Aorta (tissue), 5 donors: ENCODE data around the gene GDPD4. TPM values are rescaled to one million over a fixed set of nuclear protein-coding genes. Genes with fewer than 3 reads are reported as not detected.

Experiments
- ATAC-seq: fragments of 200-7000 bp; cut with Tn5 transposase; one replicate; pipeline ENCODE4 v1.9.1; 2022; ENCODE audit warnings: moderate library complexity; ENCODE audit not compliant: low FRiP score
- DNase-seq, 2 donors: peaks; one replicate each; pipeline ENCODE4 v3.0.0-alpha.2; 2020
- H3K27ac ChIP-seq, 2 donors: one replicate each; pipeline ENCODE4 v1.5.1; 2013; ENCODE audit warnings: low read length in 2 of 2, mild to moderate bottlenecking in 2 of 2, moderate library complexity in 2 of 2, control low read depth in 1 of 2, inconsistent platforms in 1 of 2, low read depth in 1 of 2
- H3K27me3 ChIP-seq, 2 donors: one replicate each; pipeline ENCODE4 v1.6.1; 2013; ENCODE audit warnings: control low read depth in 1 of 2, low read length in 1 of 2, mild to moderate bottlenecking in 1 of 2, moderate library complexity in 1 of 2; ENCODE audit not compliant: insufficient read depth in 2 of 2, control insufficient read depth in 1 of 2
- H3K36me3 ChIP-seq, 2 donors: one replicate each; pipeline ENCODE4 v1.6.1; 2013; ENCODE audit warnings: control low read depth in 1 of 2, low read length in 1 of 2, mild to moderate bottlenecking in 1 of 2; ENCODE audit not compliant: insufficient read depth in 2 of 2, control insufficient read depth in 1 of 2
- H3K4me1 ChIP-seq, 2 donors: one replicate each; pipeline ENCODE4 v1.6.1; 2013; ENCODE audit warnings: low read length in 2 of 2, control low read depth in 1 of 2, mild to moderate bottlenecking in 1 of 2, moderate library complexity in 1 of 2; ENCODE audit not compliant: insufficient read depth in 2 of 2, control insufficient read depth in 1 of 2
- H3K4me3 ChIP-seq, 2 donors: one replicate each; pipeline ENCODE4 v1.5.1; 2013; ENCODE audit warnings: low read length in 2 of 2, control low read depth in 1 of 2, mild to moderate bottlenecking in 1 of 2
- H3K9me3 ChIP-seq: one replicate; pipeline ENCODE4 v1.6.1; 2013; ENCODE audit warnings: mild to moderate bottlenecking, low read length; ENCODE audit not compliant: control insufficient read depth
- WGBS, 2 donors: extraction: QIAGEN DNeasy Blood & Tissue Kit; methylation state at CpG; one replicate each; pipeline ENCODE4 v1.1.7; 2013; 5-methylcytosine and 5-hydroxymethylcytosine counted together
- intact Hi-C, 2 donors: fragments of 100-400 bp; cut with DNase I; formaldehyde crosslinking; loops; one replicate each; pipeline versions ENCODE4 v1.14.2 to v1.15.0; 2022
- polyA plus RNA-seq, 2 donors: library from polyadenylated mRNA; stranded (reverse); fragments of 200-250 nt; gene quantifications; one replicate each; pipeline ENCODE4 v1.2.3, GENCODE V29; 2013
- total RNA-seq, 2 donors: library from RNA; stranded (reverse); fragmentation: NEBNext Ultra II Directional; extraction: Animal tissue kit (Norgen Biotek cat#: 25700); gene quantifications; one replicate each; pipeline ENCODE4 v1.2.1, GENCODE V29; 2021
- donor health status: healthy with polysubstance abuse.
- donor health status: Bipolar disorder and iron deficiency.
- donor health status: DM: no; HTN: no; CAD: no.
- donor health status: DM: no; HTN: no; CAD: no.
- donor health status: DM: yes; HTN: yes; CAD: no.

Gene GDPD4
- total and polyA plus RNA-seq, 4 donors: not detected

DNA sequence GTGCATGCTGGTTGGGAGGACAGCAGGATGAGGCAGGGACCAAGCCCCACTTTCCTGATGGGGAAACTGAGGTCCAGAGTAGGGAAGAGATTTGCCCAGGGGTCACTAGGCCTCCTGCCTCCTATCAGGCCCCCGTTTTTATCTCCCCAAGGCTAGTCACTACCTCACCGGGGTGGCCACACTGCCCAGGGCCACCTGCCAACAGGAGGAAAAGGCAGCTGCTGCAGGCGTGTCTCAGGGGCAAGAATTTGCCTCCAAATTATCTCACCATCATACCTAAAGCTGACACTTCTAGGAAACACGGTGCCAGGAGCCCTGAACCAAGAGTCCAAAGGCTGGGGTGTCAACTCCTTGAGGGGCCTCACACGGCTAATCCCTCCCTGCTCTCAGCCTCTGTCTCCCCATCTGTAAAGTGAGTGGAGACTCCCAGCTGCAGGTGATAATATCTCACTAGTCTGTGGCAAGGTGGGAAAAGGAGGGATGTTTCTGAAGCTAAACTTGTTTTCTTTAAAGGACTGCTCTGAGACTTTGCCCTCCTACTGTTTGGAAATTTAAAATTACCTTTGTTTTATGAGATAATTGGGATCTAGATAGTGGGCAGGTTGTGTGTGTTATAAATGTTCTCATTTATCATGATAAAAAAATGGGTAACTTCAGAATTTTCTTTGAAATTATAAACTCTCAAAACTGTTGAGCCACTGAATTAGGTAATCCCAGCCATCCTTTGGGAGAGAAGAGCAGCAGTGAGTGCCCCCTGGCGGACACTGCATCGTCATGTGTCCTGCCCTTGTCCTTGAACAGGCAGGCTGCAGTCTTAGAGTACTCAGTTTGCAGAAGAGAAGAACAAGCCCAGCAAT, 113.5 kb downstream of the GDPD4 start:
- DNase-seq (peak; percentile 87 to 94), ATAC-seq (peak; percentile 83)
- no peaks in the 10 kb centered on the region for H3K4me1 ChIP-seq
- H3K27me3 ChIP-seq: no peaks in the 10 kb centered on the region
- no peaks in the 10 kb centered on the region for H3K9me3 ChIP-seq
- 57 to 62% methylated on average over 7 of the region's 7 CpGs for WGBS, 2 donors
- H3K27ac ChIP-seq: no peak overlapping the region
- no peaks in the 10 kb centered on the region for H3K36me3 ChIP-seq
- H3K4me3 ChIP-seq: no peak overlapping the region
- intact Hi-C loops: loop anchor here (1.0 to 2.0 kb wide), 3 partner anchors 61 to 141 kb away; no protein-coding TSS in a partner anchor

DNA sequence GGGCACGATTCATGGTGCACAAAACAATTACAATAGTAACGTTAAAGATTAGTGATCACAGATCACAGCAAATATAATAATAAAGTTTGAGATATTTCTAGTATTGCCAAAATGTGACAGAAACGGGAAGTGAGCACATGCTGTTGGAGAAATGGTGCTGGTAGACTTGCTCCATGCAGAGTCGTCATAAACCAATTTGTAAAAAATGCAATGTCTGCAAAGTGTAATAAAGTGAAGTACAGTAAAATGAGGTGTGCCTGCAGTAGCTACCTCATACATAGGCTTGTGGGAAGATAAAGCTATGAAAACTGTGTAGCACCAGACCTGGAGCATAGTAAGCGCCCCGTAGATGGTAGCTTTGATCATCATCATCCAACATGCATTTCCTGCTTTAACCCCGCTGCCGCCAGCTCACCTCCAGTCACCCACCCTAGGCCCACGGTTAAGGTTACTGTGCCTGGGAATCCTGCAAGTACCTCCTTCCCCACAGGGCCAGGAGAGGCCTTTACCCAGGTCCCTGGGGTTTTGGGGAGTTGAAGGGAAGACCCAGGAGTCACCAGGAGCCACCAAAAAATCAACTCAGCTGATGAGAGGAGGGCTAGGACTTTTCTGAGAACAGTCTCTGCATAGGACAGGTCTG, 114.3 kb downstream of the GDPD4 start:
- H3K36me3 ChIP-seq: no peaks in the 10 kb centered on the region

DNA sequence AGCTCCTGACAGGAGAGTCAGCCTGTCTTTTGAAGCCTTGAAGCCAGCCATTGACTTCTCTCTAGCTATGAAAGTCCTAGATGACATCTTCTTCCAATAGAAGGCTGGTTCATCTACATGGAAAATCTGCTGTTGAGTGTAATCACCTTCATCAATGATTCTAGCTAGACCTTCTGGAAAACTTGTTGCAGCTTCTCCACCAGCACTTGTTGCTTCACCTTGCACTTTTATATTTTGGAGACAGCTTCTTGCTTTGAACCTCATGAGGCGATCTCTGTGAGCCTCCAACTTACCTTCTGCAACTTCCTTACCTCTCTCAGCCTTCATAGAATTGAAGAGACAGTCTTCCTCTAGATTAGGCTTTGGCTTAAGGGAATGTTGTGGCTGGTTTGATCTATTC, 115.2 kb downstream of the GDPD4 start:
- no peaks in the 10 kb centered on the region for H3K4me1 ChIP-seq
- H3K27me3 ChIP-seq: no peaks in the 10 kb centered on the region
- no peaks in the 10 kb centered on the region for H3K36me3 ChIP-seq
- no peak overlapping the region for H3K27ac ChIP-seq
- no peaks in the 10 kb centered on the region for H3K9me3 ChIP-seq
- DNase-seq: no peak
- WGBS, 2 donors: 95 to 100% methylated on average over 1 of the region's 1 CpG
- intact Hi-C loops: no loop called here
- H3K4me3 ChIP-seq: no peak overlapping the region
- no peak for ATAC-seq

More for the DNA sequence above, 114.3 kb downstream of the GDPD4 start:
- H3K4me3 ChIP-seq: no peak overlapping the region
- WGBS, 2 donors: 91% methylated on average over 9 of the region's 9 CpGs
- ATAC-seq (no peak), DNase-seq (peak in 1 of 2 donors; percentile 51)
- H3K4me1 ChIP-seq: no peaks in the 10 kb centered on the region
- intact Hi-C loops: no loop called here
- no peaks in the 10 kb centered on the region for H3K27me3 ChIP-seq
- H3K9me3 ChIP-seq: no peaks in the 10 kb centered on the region
- H3K27ac ChIP-seq: no peak overlapping the region

DNA sequence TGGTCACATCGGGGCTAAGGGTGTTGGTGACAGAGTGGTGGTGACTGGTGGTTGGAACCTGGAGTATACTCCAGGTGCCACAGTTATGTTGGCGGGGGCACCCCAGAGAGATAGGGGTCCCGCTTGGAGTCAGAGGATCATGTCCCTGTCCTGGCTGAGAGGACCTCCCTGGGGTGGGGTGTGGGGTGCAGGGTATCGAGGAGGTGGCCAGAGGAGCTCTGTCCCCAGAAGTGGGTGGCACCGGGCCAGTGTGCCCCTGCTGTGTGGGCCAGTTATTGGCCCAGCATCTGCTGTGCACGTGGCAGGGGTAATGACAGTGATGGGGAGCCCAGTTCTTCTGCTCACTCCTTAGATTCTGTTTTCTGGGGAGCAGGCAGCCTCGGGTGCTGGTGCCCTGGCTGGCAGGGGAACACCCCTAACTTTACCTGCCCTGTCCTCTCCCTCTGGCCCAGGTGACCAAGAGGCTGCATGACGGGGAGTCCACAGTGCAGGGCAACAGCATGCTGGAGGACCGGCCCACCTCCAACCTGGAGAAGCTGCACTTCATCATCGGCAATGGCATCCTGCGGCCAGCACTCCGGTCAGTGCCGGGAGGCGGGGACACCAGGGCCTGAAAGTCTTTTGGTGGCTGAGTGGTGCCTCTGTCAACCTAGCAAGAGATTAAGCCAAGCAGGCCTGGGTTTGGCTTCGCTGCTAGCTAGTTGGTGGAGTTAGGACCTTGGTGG, 117.2 kb downstream of the GDPD4 start:
- 87 to 88% methylated on average over 15 of the region's 15 CpGs for WGBS, 2 donors
- no peak for ATAC-seq
- intact Hi-C loops: no loop called here
- H3K9me3 ChIP-seq: no peaks in the 10 kb centered on the region
- no peaks in the 10 kb centered on the region for H3K27me3 ChIP-seq
- DNase-seq: peak in 1 of 2 donors; percentile 47
- H3K36me3 ChIP-seq: no peaks in the 10 kb centered on the region
- H3K4me3 ChIP-seq: no peak overlapping the region
- H3K27ac ChIP-seq: no peak overlapping the region
- no peaks in the 10 kb centered on the region for H3K4me1 ChIP-seq

DNA sequence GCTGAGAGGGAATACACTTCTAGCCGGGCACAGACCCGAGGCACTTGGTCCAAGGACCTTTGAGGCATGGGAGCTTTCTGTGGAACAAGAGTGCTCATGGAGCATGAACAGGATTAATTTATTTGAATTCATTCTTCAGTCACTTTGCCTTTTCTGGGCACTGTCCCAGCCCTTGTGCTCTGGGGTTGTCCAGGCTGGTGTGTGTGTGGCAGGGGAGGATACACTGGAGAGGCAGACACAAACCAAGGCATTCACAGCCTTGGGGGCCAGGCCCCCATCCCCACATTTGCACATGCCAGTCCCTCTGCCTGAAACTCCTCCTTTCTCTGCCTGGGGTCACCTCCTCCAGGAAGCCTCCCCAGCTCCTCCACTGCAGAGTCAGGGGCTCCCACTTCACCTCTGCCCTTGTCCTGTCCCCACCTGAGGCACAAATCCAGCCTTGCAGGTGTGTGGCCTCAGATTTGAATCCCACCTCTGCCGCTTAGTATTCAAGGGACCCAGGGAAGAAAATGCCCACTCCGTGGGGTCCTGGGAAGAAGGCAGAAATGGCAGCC, 118.0 kb downstream of the GDPD4 start:
- no peaks in the 10 kb centered on the region for H3K4me1 ChIP-seq
- H3K27me3 ChIP-seq: no peaks in the 10 kb centered on the region
- H3K27ac ChIP-seq: no peak overlapping the region
- intact Hi-C loops: no loop called here
- H3K36me3 ChIP-seq: no peaks in the 10 kb centered on the region
- H3K4me3 ChIP-seq: no peak overlapping the region
- 85% methylated on average over 4 of the region's 4 CpGs for WGBS, 2 donors
- DNase-seq: no peak
- ATAC-seq: no peak
- H3K9me3 ChIP-seq: no peaks in the 10 kb centered on the region

DNA sequence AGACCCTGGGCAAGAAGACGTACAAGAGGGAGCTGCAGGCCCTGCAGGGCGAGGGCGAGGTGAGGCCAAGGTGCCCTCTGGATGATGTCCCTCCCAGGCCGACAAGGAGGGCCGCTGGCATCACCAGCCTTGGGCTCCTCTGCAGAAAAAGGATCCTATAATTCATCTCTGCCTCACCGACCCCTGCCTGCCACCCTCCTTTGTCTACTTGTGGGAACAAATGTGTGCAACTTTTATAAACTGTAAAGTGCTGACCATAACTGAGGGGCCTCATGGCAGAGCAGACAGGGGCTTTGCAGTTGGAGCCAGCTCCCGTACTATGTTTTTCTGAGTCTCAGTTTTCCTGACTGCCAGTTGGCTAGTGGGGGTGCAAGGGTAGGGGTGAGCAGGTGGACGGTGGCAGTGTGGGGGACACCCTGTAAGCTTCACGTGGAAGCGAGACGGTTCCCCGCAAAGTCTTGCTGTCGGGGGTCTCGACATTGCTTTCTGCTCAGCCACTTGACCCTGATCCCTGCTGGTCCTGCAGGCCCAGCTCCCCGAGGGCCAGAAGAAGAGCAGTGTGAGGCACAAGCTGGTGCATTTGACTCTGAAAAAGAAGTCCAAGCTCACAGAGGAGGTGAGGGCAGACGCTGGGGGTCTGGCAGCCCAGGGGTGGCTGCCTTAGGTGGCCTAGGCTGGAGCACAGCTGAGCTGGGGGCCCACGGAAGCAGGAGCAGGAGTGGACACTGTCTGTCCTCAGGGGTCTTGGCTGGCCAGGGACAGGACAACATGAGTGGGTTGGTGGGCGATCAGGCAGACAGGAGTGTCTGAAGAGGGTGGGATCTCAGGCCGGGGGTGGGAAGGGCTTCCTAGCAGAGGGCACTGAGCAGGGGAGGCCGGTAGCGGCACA, 118.7 kb downstream of the GDPD4 start:
- intact Hi-C loops: no loop called here
- DNase-seq (no peak), ATAC-seq (no peak)
- Histone ChIP-seq H3K9me3 (no peaks in the 10 kb centered on the region), H3K27me3 (no peaks in the 10 kb centered on the region), H3K4me3 (no peak overlapping the region), H3K4me1 (no peaks in the 10 kb centered on the region), H3K27ac (no peak overlapping the region), H3K36me3 (no peaks in the 10 kb centered on the region)
- WGBS, 2 donors: 90 to 93% methylated on average over 21 of the region's 21 CpGs

DNA sequence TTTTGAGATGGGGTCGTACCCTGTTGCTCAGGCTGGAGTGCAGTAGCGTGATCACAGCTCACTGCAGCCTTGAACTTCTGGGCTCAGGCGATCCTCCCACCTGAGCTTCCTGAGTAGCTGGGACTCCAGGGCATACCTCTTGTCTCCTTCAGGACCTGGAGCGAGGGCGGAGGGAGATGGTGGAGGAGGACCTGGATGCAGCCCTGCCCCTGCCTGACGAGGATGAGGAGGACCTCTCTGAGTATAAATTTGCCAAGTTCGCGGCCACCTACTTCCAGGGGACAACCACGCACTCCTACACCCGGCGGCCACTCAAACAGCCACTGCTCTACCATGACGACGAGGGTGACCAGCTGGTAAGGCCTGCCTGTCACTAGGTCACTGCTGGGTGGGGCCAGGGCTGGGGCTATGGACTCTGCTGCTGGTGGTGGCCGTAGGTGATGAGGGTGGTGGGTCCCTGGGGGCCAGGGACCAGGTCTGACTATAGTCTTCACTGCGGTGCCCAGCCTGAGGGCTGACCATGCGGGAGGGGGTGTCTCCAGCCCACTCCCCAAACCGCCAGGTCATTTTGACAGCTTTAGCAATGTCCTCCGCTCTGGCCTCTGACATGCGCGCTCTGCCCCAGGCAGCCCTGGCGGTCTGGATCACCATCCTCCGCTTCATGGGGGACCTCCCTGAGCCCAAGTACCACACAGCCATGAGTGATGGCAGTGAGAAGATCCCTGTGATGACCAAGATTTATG, 119.5 kb downstream of the GDPD4 start:
- peak in 1 of 2 donors; percentile 59 for DNase-seq
- no peak overlapping the region for H3K27ac ChIP-seq
- no peaks in the 10 kb centered on the region for H3K27me3 ChIP-seq
- H3K4me3 ChIP-seq: no peak overlapping the region
- intact Hi-C loops: no loop called here
- no peak for ATAC-seq
- H3K9me3 ChIP-seq: no peaks in the 10 kb centered on the region
- H3K36me3 ChIP-seq: no peaks in the 10 kb centered on the region
- 91 to 92% methylated on average over 22 of the region's 22 CpGs for WGBS, 2 donors
- no peaks in the 10 kb centered on the region for H3K4me1 ChIP-seq
